Astrocyte (in vitro differentiated cells and primary cell): Measurements from ENCODE around the gene UNC45B. TPM values are rescaled to one million over a fixed set of nuclear protein-coding genes. Genes with fewer than 3 reads are reported as not detected.

ENCODE experiments used
- DNase-seq: peaks from one replicate; pipeline ENCODE4 v3.0.0-alpha.2; 2010; ENCODE audit warnings: low read depth
- FAIRE-seq: peaks from 2 replicates; lab custom pipeline; 2011; peaks lifted over from hg19 to GRCh38; lab: Jason Lieb, UNC
- H2AFZ ChIP-seq: 2 replicates; pipeline ENCODE4 v1.6.0; 2012; ENCODE audit warnings: low read depth, low read length, inconsistent platforms
- H3K27ac ChIP-seq: 2 replicates; pipeline ENCODE4 v1.5.1; 2011; ENCODE audit warnings: low read depth, low read length, inconsistent platforms
- H3K27me3 ChIP-seq: 2 replicates; pipeline ENCODE4 v1.6.0; 2011; ENCODE audit warnings: low read length, inconsistent platforms; ENCODE audit not compliant: insufficient read depth
- H3K36me3 ChIP-seq: 2 replicates; pipeline ENCODE4 v1.5.1; 2011; ENCODE audit warnings: low read length, inconsistent platforms; ENCODE audit not compliant: insufficient read depth
- H3K4me1 ChIP-seq: 2 replicates; pipeline ENCODE4 v1.5.1; 2011; ENCODE audit warnings: low read length, inconsistent platforms; ENCODE audit not compliant: insufficient read depth
- H3K4me2 ChIP-seq: 2 replicates; pipeline ENCODE4 v1.6.0; 2012; ENCODE audit warnings: low read length, inconsistent platforms
- H3K4me3 ChIP-seq: 2 replicates; pipeline ENCODE4 v1.5.1; 2011; ENCODE audit warnings: low read depth, mild to moderate bottlenecking, low read length, inconsistent platforms; ENCODE audit not compliant: insufficient read depth
- H3K79me2 ChIP-seq: 2 replicates; pipeline ENCODE4 v1.6.0; 2012; ENCODE audit warnings: mild to moderate bottlenecking, low read length, inconsistent platforms; ENCODE audit not compliant: insufficient read depth
- H3K9ac ChIP-seq: 2 replicates; pipeline ENCODE4 v1.6.0; 2012; ENCODE audit warnings: mild to moderate bottlenecking, low read length, inconsistent platforms
- H3K9me3 ChIP-seq: 2 replicates; pipeline ENCODE4 v1.5.1; 2012; ENCODE audit warnings: low read depth, mild to moderate bottlenecking, low read length, inconsistent platforms; ENCODE audit not compliant: insufficient read depth
- H4K20me1 ChIP-seq: 2 replicates; pipeline ENCODE4 v1.6.0; 2012; ENCODE audit warnings: low read length, inconsistent platforms; ENCODE audit not compliant: insufficient read depth
- H3K27ac Mint-ChIP-seq: one replicate; pipeline ENCODE4 v1.8.0; 2021; ENCODE audit warnings: mild to moderate bottlenecking, mixed read lengths; ENCODE audit not compliant: unreplicated experiment
- H3K27me3 Mint-ChIP-seq: one replicate; pipeline ENCODE4 v1.8.0; 2021; ENCODE audit warnings: low read depth, mixed read lengths; ENCODE audit not compliant: unreplicated experiment
- H3K36me3 Mint-ChIP-seq: one replicate; pipeline ENCODE4 v1.8.0; 2021; ENCODE audit warnings: low read depth, mixed read lengths; ENCODE audit not compliant: unreplicated experiment
- H3K4me1 Mint-ChIP-seq: one replicate; pipeline ENCODE4 v1.8.0; 2021; ENCODE audit warnings: low read depth, mixed read lengths; ENCODE audit not compliant: unreplicated experiment
- H3K4me3 Mint-ChIP-seq: one replicate; pipeline ENCODE4 v1.8.0; 2021; ENCODE audit warnings: mild to moderate bottlenecking, moderate library complexity, mixed read lengths; ENCODE audit not compliant: unreplicated experiment
- H3K9me3 Mint-ChIP-seq: one replicate; pipeline ENCODE4 v1.8.0; 2021; ENCODE audit warnings: mild to moderate bottlenecking, mixed read lengths; ENCODE audit not compliant: unreplicated experiment
- CTCF ChIP-seq: IDR thresholded peaks from 2 replicates; pipeline ENCODE4 v1.5.1; 2011; ENCODE audit warnings: low read depth, mild to moderate bottlenecking, inconsistent platforms, low read length, moderate library complexity; ENCODE audit not compliant: insufficient read depth
- EZH2 ChIP-seq: IDR thresholded peaks from 2 replicates; pipeline ENCODE4 v1.6.1; 2012; ENCODE audit warnings: mild to moderate bottlenecking, low read length, inconsistent platforms; ENCODE audit not compliant: insufficient read depth
- total RNA-seq: library from RNA; stranded (reverse); gene quantifications from 2 replicates; pipeline ENCODE4 v1.2.1, GENCODE V29; 2021

Gene UNC45B
- total RNA-seq, 1 donor from 2014 or later = 0.05 TPM

DNA sequence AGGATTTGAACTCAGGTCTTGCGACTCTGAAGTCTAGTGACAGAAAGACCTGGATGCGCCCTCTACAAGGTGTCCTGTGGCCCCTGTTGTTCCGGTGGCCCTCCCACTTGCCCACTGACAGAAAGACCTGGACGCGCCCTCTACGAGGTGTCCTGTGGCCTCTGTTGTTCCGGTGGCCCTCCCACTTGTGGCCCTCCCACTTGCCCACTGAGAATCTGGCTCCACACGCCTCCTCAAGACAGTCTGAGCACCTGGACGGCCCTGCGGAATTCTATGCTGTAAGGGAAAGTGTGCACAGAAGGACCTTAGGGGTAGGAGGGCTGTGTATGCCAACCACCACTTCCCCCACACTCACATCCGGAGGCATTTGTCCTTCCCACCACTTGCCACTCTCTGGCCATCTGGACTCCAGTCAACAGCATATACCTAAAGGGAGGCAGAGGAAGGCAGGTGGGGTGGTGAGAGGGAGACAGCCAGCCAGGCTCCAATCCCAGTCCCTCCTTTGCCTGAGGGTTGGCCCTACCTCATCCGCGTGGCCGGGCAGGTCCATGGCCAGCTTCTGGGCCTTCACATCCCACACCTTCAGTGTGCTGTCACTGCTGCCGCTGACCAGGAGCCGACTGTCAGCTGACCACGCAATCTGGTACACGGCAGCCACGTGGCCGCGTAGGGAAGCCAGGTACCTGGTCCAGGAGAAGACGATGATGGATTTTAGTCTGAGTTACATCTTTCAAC lies 14.6 kb upstream of the UNC45B start:
- TF ChIP-seq CTCF = no peak
- no peak for TF ChIP-seq EZH2
- H3K36me3 Mint-ChIP-seq = peaks cover 27% of the 10 kb centered on the region

DNA sequence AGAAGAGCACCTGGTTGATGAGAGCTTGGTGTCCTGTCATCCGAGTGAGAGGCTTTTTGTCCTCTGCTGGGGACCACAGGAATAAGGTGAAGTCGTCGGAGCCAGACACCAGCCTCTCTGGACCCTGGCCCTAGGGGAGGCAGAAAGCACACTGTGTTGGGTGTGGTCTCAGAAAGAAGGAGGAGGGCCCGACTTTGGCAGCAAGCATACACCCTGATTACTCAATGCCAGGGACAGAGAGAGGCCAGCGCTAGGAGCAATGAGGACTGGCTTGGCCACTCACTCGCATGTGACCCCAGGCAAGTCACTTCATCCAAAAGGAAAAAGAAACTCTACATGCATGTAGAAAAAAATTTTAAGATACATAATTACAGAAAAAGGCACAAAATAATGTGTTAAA lies 12.3 kb upstream of the UNC45B start:
- no peak overlapping the region for H3K4me3 Mint-ChIP-seq
- DNase-seq = no peak
- H3K9ac ChIP-seq = no peak overlapping the region
- H3K79me2 ChIP-seq = peaks cover 10% of the 10 kb centered on the region
- no peak overlapping the region for H3K27ac ChIP-seq
- no peaks in the 10 kb centered on the region for H3K9me3 Mint-ChIP-seq
- no peak overlapping the region for H3K4me3 ChIP-seq
- no peak overlapping the region for H3K27ac Mint-ChIP-seq
- H4K20me1 ChIP-seq = peaks cover 12% of the 10 kb centered on the region
- no peak overlapping the region for H3K4me2 ChIP-seq
- H3K4me1 ChIP-seq = no peaks in the 10 kb centered on the region
- H3K4me1 Mint-ChIP-seq = no peaks in the 10 kb centered on the region
- H3K27me3 Mint-ChIP-seq = no peaks in the 10 kb centered on the region
- no peaks in the 10 kb centered on the region for H3K27me3 ChIP-seq
- H2AFZ ChIP-seq = no peak overlapping the region
- FAIRE-seq = no peak
- H3K36me3 Mint-ChIP-seq = peaks cover 27% of the 10 kb centered on the region
- no peaks in the 10 kb centered on the region for H3K9me3 ChIP-seq
- H3K36me3 ChIP-seq = peaks cover 57% of the 10 kb centered on the region
- TF ChIP-seq EZH2 (no peak), CTCF (no peak)

More for the DNA sequence above, 14.6 kb upstream of the UNC45B start:
- FAIRE-seq (no peak), DNase-seq (no peak)
- H3K9me3 ChIP-seq = no peaks in the 10 kb centered on the region
- Mint-ChIP-seq H3K27me3 (no peaks in the 10 kb centered on the region), H3K27ac (no peak overlapping the region), H3K4me1 (peaks cover 4% of the 10 kb centered on the region), H3K9me3 (no peaks in the 10 kb centered on the region), H3K4me3 (no peak overlapping the region)
- no peak overlapping the region for H3K27ac ChIP-seq
- H3K27me3 ChIP-seq = no peaks in the 10 kb centered on the region
- no peak overlapping the region for H3K4me2 ChIP-seq
- no peaks in the 10 kb centered on the region for H4K20me1 ChIP-seq
- H3K4me1 ChIP-seq = no peaks in the 10 kb centered on the region
- H2AFZ ChIP-seq = no peak overlapping the region
- no peak overlapping the region for H3K4me3 ChIP-seq
- H3K36me3 ChIP-seq = peaks cover 44% of the 10 kb centered on the region
- H3K9ac ChIP-seq = no peak overlapping the region
- H3K79me2 ChIP-seq = no peaks in the 10 kb centered on the region

GRCh38 chr17:35138218-35138617 lies 9.4 kb upstream of the UNC45B start:
- Mint-ChIP-seq H3K36me3 (peaks cover 24% of the 10 kb centered on the region), H3K27ac (no peak overlapping the region), H3K4me1 (no peaks in the 10 kb centered on the region), H3K27me3 (no peaks in the 10 kb centered on the region), H3K9me3 (peaks cover 2% of the 10 kb centered on the region), H3K4me3 (no peak overlapping the region)
- Histone ChIP-seq H3K27ac (no peak overlapping the region), H3K4me3 (no peak overlapping the region), H3K9ac (no peak overlapping the region), H4K20me1 (peaks cover 12% of the 10 kb centered on the region), H3K27me3 (no peaks in the 10 kb centered on the region), H2AFZ (no peak overlapping the region), H3K79me2 (peaks cover 27% of the 10 kb centered on the region), H3K9me3 (no peaks in the 10 kb centered on the region), H3K4me1 (peaks cover 8% of the 10 kb centered on the region), H3K4me2 (no peak overlapping the region), H3K36me3 (peaks cover 46% of the 10 kb centered on the region)
- no peak for DNase-seq
- FAIRE-seq = no peak
- TF ChIP-seq CTCF (no peak), EZH2 (no peak)
